HepG2 (cell line): ENCODE measurements around the gene USP14. TPM values are rescaled to one million over a fixed set of nuclear protein-coding genes. Genes with fewer than 3 reads are reported as not detected.

Source experiments
- ATAC-seq: fragments of 200-7000 bp; cut with Tn5 transposase; 3 replicates; pipeline ENCODE4 v1.9.1; 2020; ENCODE audit warnings: mild to moderate bottlenecking, moderate library complexity
- BruUV-seq: library from RNA; stranded (reverse); fragments of 400-500 nt; replicated peaks from 2 replicates; lab custom pipeline; 2021; lab: Mats Ljungman, UMichigan
- CTCF ChIA-PET: fragments of 300-600 bp; formaldehyde crosslinking; extraction: SDS; loops from one replicate; lab custom pipeline; 2021; ENCODE audit warnings: low total read pairs, inconsistent platforms, low intra/inter-chr PET ratio; lab: Yijun Ruan, JAX
- POLR2A ChIA-PET: fragments of 350-600 bp; sonication (Branson Sonifier 250); formaldehyde crosslinking; loops from one replicate; lab custom pipeline; 2020; ENCODE audit warnings: antibody characterized with exemption, inconsistent platforms; lab: Yijun Ruan, JAX
- DNase-seq: peaks from one replicate; pipeline ENCODE4 v3.0.0-alpha.2; 2015; ENCODE audit warnings: low spot score
- FAIRE-seq: peaks from 3 replicates; lab custom pipeline; 2011; peaks lifted over from hg19 to GRCh38; lab: Jason Lieb, UNC
- H2AFZ ChIP-seq: one replicate; pipeline ENCODE4 v1.6.1; 2011; ENCODE audit warnings: low read length, inconsistent platforms
- H3K27ac ChIP-seq: fragments of 300-600 bp; 3 replicates; pipeline ENCODE4 v1.8.0; 2011; ENCODE audit warnings: mixed run types, mild to moderate bottlenecking, mixed read lengths, low read length, inconsistent platforms; ENCODE audit not compliant: insufficient read depth; ENCODE audit errors: extremely low read length
- H3K27me3 ChIP-seq, 2 experiments: fragments of 200-600 bp in 1 of 2; 2 replicates in 1 of 2; 3 replicates in 1 of 2; pipeline versions ENCODE4 v1.6.0 to v1.8.0; 2011; ENCODE audit warnings: low read length in 2 of 2, mild to moderate bottlenecking in 2 of 2, moderate library complexity in 2 of 2, inconsistent platforms in 1 of 2; ENCODE audit not compliant: insufficient read depth in 2 of 2, control insufficient read depth in 1 of 2
- H3K36me3 ChIP-seq, 2 experiments: fragments of 200-600 bp in 1 of 2; replicated peaks in 1 of 2; 2 replicates in 1 of 2; 3 replicates in 1 of 2; pipeline versions ENCODE4 v1.5.1 to v1.8.0; 2011; ENCODE audit warnings: low read length in 2 of 2, inconsistent platforms in 1 of 2; ENCODE audit not compliant: insufficient read depth in 2 of 2, control insufficient read depth in 1 of 2
- H3K4me1 ChIP-seq: 2 replicates; pipeline ENCODE4 v1.5.1; 2012; ENCODE audit warnings: low read length, inconsistent platforms; ENCODE audit not compliant: insufficient read depth
- H3K4me2 ChIP-seq: 2 replicates; pipeline ENCODE4 v1.6.0; 2011; ENCODE audit warnings: low read depth, low read length, inconsistent platforms
- H3K4me3 ChIP-seq, 3 experiments: fragments of 200-600 bp in 1 of 3; sonication (generic), shearing (Covaris generic) in 1 of 3; replicated peaks in 1 of 3; 2 replicates each; pipeline ENCODE4 v1.5.1; 2011 to 2016; ENCODE audit warnings: low read length in 3 of 3, inconsistent platforms in 2 of 3, low read depth in 2 of 3, mild to moderate bottlenecking in 2 of 3, control low read depth in 1 of 3, mixed read lengths in 1 of 3; ENCODE audit not compliant: insufficient read depth in 1 of 3
- H3K79me2 ChIP-seq: one replicate; pipeline ENCODE4 v1.6.1; 2011; ENCODE audit warnings: low read length, inconsistent platforms; ENCODE audit not compliant: insufficient read depth
- H3K9ac ChIP-seq: 2 replicates; pipeline ENCODE4 v1.6.0; 2011; ENCODE audit warnings: mild to moderate bottlenecking, low read depth, low read length, inconsistent platforms; ENCODE audit not compliant: insufficient read depth
- H3K9me3 ChIP-seq: 2 replicates; pipeline ENCODE4 v1.5.1; 2012; ENCODE audit warnings: mild to moderate bottlenecking, low read length
- H4K20me1 ChIP-seq: 2 replicates; pipeline ENCODE4 v1.6.0; 2011; ENCODE audit warnings: inconsistent platforms, mild to moderate bottlenecking, low read length, moderate library complexity; ENCODE audit not compliant: insufficient read depth
- FOXC1 ChIP-seq: sonication (generic); formaldehyde crosslinking; IDR thresholded peaks from 2 replicates; pipeline ENCODE4 v1.8.0; 2022; ENCODE audit warnings: mild to moderate bottlenecking, missing genetic modification reagents, borderline replicate concordance
- KAT8 ChIP-seq: IDR thresholded peaks from 2 replicates; pipeline ENCODE4 v1.6.1; 2016; ENCODE audit warnings: missing genetic modification reagents, missing compliant biosample characterization
- MXD1 ChIP-seq: sonication (generic); formaldehyde crosslinking; IDR thresholded peaks from 2 replicates; pipeline ENCODE4 v1.4.0; 2020; ENCODE audit warnings: mild to moderate bottlenecking, missing genetic modification reagents
- NFIB ChIP-seq: sonication (generic); formaldehyde crosslinking; IDR thresholded peaks from 2 replicates; pipeline ENCODE4 v1.9.0; 2021; ENCODE audit warnings: missing genetic modification reagents, mild to moderate bottlenecking, borderline replicate concordance
- SMARCC2 ChIP-seq: fragments of 450-650 bp; IDR thresholded peaks from 2 replicates; pipeline ENCODE4 v1.6.1; 2017; ENCODE audit warnings: antibody characterized with exemption, mild to moderate bottlenecking
- SNAPC2 ChIP-seq: sonication (generic); formaldehyde crosslinking; IDR thresholded peaks from 2 replicates; pipeline ENCODE4 v1.8.1; 2022; ENCODE audit warnings: mild to moderate bottlenecking, missing genetic modification reagents
- ZBED4 ChIP-seq: sonication (generic); formaldehyde crosslinking; IDR thresholded peaks from 2 replicates; pipeline ENCODE4 v1.4.0; 2020; ENCODE audit warnings: missing genetic modification reagents, borderline replicate concordance
- ZNF768 ChIP-seq: sonication (generic); formaldehyde crosslinking; IDR thresholded peaks from 2 replicates; pipeline ENCODE4 v1.4.0; 2020; ENCODE audit warnings: missing genetic modification reagents
- WGBS: methylation state at CpG from one replicate; pipeline ENCODE4 v1.1.6; 2017; ENCODE audit warnings: low lambda C conversion rate; 5-methylcytosine and 5-hydroxymethylcytosine counted together
- in situ Hi-C: cut with HindIII; loops from 2 replicates; pipeline ENCODE4 v1.10.0; 2017; ENCODE audit warnings: low pct_unique_long_range_greater_than_20kb; ENCODE audit not compliant: extremely low pct_ligation_motif_present
- intact Hi-C: fragments of 100-400 bp; cut with micrococcal nuclease; formaldehyde crosslinking; loops from one replicate; pipeline ENCODE4 v1.10.0; 2022; ENCODE audit not compliant: unreplicated experiment
- polyA plus RNA-seq, 8 experiments: library from polyadenylated mRNA; depleted of rRNA in 3 of 8; stranded (reverse) in 7 of 8; unstranded in 1 of 8; fragments of >200 nt; fragmentation: Illumina TruSeq in 4 of 8; extraction: Trizol in 4 of 8; gene quantifications; 2 replicates each; pipeline versions ENCODE4 v1.2.1 to v1.2.3, GENCODE V29; 2011 to 2016; ENCODE audit warnings: low read depth in 4 of 8, missing spikeins in 1 of 8, mixed read lengths in 1 of 8; ENCODE audit not compliant: insufficient read depth in 1 of 8
- total RNA-seq, 5 experiments: library from RNA; depleted of rRNA; stranded (reverse); fragments of >200 nt; fragmentation: Illumina TruSeq; extraction: Trizol; gene quantifications; 2 replicates each; pipeline ENCODE4 v1.2.3, GENCODE V29; 2016; ENCODE audit warnings: low read depth in 1 of 5

USP14 gene
- total and polyA plus RNA-seq, 2 of the 13 experiments (the other 11 are each of a cell fraction or from before 2014, with no cell fraction given): 14.7 to 16.6 TPM

- Histone ChIP-seq H3K27me3 (no peaks in the 10 kb centered on the region), H3K4me1 (no peaks in the 10 kb centered on the region), H3K9ac (no peak overlapping the region), H2AFZ (no peak overlapping the region), H3K9me3 (no peaks in the 10 kb centered on the region), H3K4me2 (no peak overlapping the region), H3K4me3 (no peak overlapping the region)
- DNase-seq: no peak
- intact Hi-C loops: no loop called here
- BruUV-seq: no TSS peak
- 96% methylated on average over 4 of the region's 4 CpGs for WGBS
- no peak for ATAC-seq
- in situ Hi-C loops: no loop called here
- TF ChIP-seq NFIB (CRISPR knock-in tag): no peak
- TF ChIP-seq ZNF768 (CRISPR knock-in tag): no peak
- TF ChIP-seq SNAPC2 (CRISPR knock-in tag): no peak
- no peak for TF ChIP-seq MXD1
- TF ChIP-seq ZBED4 (CRISPR knock-in tag): no peak
- no peak for TF ChIP-seq KAT8 (CRISPR knock-in tag)
- no peak for TF ChIP-seq FOXC1 (CRISPR knock-in tag)
- TF ChIP-seq SMARCC2: no peak
- TF ChIP-seq, all 625 proteins: peak for 0
- no peaks in the 10 kb centered on the region for H3K79me2 ChIP-seq
- CTCF ChIA-PET: no interaction called here
- H3K27ac ChIP-seq: no peak overlapping the region
- no peaks in the 10 kb centered on the region; the same call in 1 of the 2 replicates for H4K20me1 ChIP-seq
- POLR2A ChIA-PET: no interaction called here
- peaks cover 17 to 83% of the 10 kb centered on the region in 2 experiments for H3K36me3 ChIP-seq
- FAIRE-seq: no peak
Measured at GRCh38 chr18:255171-255570, 96.8 kb downstream of the USP14 start.
